ENCODE results near the gene TOX3.

TOX3 gene

GRCh38 chr16:52563767-52564611 is 17.0 kb upstream of the TOX3 start:
- no peak for DNase-seq

DNA sequence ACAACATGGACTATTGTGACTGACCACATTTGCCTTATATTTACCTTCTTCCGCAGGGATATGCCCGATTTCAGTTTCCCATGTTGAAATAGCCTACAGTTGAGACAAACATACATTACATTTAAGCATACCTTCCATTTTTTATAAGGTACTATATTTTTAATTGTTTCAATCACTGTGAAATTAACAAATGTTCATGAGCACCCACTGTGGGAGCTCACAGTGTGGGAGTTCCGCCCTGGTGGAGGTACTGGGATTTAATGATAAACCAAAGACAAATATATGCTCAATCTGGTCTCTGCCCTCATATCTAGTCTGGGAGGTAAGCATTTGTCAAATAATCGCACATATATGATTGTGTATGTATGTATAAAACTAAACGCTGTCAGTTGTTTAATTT is 15.8 kb upstream of the TOX3 start:
- no peak for DNase-seq

DNA sequence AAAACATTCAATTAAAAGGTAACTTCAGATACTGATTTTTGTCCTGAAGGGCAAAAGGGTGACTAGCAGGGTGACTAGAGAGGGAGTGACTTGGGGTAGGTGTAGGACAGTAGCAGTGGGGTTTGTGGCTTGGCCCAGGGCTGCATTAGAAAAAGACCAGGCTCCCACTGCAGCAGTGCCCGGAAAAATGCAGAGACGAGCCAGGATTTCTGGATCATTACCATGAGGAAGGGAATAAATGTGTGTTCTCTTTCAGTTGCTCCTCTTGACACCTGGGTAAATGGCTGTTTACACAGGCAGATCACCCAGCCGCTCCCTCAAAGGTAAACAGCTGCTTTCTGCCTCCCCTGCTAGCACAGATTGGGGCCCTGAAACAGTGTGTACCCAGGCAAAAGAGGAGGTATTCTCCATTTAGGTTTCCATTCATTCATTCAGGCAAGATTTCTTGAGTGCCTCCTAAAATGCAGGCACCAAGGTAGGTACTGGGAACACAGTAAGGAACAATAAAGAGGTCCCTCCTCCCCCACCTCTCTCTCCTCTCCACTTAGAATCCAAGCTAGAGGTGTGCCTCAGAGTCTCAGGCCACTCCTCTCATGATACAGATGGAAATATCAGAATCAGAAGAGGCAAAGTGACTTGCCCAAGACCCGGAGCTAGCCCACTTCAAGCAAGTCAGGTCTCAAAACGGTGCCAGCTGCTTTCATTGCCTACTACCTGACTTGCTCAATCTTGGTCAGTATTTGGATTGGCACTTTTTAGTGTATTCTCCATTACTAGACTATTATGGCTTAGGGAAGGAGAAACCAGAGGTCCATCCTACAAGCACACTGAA is 15.2 kb upstream of the TOX3 start:
- DNase-seq, result no peak

DNA sequence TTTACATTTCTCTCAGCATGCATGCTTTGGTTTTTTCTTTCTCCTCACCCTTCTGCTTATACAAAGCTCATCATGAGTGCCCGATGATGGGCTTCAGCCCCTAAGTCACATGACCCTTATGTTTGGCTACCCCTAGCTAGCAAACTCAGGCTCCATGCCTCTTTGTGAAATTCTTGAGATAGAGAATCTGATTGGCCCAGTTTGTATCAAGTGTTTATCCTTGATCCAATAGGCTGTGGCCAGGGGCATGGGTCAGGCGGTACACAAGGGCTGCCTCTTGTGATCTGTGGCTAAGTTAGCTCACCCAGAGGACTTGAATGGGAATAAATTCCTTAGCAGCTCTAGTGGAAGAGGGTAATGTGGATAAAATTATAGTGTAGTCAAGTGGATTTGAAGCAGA is 11.5 kb upstream of the TOX3 start:
- no peak for DNase-seq

GRCh38 chr16:52557236-52557635 is 10.3 kb upstream of the TOX3 start:
- no peak for DNase-seq

DNA sequence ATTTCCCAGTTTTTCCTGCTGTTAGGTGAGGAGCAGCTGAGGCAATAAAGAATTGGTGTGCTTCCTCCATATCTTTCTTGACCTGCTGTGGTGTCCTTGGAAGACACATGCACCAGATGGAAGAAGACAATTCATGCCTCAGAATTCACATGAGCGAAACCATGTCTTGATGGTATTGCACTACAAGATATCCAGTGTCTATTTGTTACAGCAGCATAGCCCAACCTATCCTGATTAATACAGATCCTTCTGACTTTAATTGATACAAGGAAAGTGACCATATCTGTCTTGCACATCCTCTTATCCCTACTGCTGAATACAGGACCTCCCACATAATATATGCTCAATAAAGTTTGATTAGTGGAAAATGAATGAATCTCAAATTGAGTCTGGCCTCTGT is 9.1 kb upstream of the TOX3 start:
- no peak for DNase-seq

DNA sequence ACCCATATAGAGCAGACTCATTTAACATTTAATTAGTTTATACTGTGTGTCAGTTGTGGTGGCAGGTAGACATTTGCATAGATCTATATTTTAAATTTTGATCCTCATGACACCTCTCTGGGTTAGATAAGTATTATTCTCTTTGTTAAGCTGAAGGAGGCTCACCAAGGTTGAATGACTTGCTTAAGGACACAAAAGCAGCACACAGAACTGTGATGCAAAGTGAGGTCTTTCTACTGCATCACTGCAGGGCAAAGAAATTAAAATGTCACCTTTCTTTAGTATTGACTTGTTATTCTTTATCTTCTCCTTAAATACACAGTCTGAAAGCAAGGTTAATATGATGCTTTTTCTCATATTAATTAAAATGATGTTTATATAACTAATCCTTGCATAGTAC is 8.6 kb upstream of the TOX3 start:
- no peak for DNase-seq

GRCh38 chr16:52554334-52554733 is 7.4 kb upstream of the TOX3 start:
- no peak for DNase-seq

DNA sequence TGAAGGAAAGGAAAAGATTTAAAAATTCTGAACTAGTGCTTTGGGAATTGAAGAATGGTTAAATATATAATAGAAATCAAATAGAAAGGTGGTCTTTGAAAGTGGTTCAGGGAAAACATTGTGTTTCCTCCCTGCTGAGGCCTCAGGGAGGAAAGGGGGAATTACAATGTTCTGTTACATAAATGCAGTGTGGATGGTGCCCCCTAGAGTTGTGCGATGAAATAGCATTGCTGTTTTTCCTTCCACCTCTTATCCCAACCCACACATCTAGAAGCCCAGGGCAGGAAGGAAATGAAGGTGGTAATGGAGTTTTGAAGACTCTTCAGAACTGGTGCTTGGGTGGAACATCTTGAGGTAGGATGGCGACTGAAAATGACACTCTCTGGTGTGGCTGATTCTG is 6.4 kb upstream of the TOX3 start:
- no peak for DNase-seq

- DNase-seq, result no peak
Measured at GRCh38 chr16:52552643-52553042, 5.7 kb upstream of the TOX3 start.

DNA sequence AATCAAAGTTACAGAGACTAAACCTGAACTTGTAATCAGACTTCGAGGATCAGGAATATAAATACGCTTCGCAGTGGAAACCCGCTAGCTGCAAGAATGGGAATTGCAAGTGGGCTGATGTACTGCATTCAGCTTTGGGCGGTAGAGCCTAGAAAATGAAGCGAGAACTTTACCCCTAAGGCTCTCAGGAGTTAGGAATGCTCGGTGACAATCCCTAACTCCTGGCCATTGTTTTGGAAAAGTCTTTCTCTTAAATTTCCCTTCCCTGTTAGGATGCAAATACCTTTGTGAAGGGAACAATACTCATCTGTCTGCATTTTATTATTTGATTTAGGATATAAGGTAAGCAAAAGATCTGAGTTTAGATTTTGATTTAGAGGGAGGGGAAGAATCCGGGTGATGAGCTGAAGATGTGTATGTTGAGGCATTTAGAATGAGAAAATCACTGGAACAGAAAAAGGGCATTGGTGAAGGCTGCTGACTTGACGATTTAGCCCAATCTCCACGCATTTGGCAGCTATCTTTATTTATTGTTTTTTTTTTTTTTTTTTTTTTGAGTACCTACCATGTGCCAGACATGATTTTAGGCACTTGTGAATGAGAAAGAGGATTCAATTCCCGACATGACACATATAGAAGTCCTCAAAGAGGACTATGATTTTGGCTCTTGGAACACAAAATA is 2.2 kb upstream of the TOX3 start:
- no peak for DNase-seq

DNA sequence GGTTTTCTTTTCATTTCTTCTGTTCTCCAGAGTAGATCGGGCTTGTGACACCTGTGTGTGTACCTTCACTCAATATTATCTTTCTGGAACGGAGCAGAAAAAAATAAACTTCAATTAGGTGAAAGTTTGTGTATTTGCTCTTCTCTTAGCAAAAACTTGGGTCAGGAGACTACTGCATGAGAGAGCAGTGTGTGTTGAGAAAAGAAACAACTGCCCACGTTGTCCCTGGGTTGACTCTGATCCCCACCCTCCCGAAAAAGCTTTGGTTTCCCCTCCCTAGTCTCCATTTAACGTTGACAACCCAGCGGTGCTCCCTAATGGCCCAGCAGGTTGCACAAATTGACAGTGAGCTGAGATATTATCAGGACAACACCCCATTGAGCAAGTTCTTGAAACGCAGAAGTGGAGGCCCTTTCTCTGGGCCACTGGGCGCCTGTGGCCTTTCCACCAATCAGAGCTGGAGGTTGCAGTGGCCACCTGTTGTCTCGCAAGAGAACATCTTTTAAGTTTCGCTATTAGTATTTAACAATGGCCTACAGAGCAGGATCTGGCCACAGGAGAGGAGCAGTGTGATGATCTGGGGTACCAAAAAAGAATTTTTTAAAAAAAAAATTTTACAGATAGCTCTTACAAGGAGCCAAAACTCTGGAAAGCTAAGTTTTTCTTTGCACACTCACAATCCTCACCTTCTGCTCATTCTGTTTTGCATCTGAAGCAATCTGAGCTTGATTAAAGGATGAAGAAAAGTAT is 1.5 kb upstream of the TOX3 start:
- no peak for DNase-seq

GRCh38 chr16:52547834-52548215 is 882 bp upstream of the TOX3 start:
- DNase-seq, result no peak

DNA sequence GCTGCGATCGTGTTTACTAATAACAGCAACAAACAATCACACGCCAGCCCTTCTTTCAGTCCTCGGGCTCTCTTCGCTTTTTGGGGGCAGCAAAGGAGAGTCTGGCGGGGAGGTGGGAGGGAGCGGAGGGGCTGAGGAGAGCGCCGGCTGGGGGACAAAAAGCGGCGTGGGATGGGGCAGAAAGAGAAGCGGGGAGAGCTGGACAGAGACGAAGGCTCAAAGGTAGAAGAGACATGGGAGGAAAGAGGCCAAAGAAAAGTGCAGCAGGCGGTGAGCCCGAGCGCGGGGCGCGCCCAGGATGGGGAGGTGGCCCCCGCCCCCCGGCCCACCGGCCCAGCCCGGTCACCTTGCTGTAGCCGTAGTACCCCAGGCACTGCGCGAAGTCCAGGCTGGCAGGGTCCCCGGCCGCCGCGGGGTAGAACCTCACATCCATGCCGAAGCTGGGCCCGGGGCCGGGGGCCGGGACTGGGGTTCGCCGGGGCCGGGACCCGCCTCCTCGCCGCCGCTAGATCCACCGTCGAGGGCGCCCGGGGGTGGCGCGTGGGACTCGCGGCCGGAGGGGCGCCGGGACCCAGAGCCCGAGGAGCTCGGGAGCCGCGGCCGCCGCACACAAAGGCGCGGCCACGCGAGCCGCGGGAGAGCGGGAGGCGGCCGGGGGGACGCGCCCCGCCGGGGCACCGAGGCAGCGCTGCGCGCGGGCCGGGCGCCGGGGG is 496 bp downstream of the TOX3 start:
- DNase-seq, result no peak

GRCh38 chr16:52545898-52546266 is 1.1 kb downstream of the TOX3 start:
- no peak for DNase-seq

DNA sequence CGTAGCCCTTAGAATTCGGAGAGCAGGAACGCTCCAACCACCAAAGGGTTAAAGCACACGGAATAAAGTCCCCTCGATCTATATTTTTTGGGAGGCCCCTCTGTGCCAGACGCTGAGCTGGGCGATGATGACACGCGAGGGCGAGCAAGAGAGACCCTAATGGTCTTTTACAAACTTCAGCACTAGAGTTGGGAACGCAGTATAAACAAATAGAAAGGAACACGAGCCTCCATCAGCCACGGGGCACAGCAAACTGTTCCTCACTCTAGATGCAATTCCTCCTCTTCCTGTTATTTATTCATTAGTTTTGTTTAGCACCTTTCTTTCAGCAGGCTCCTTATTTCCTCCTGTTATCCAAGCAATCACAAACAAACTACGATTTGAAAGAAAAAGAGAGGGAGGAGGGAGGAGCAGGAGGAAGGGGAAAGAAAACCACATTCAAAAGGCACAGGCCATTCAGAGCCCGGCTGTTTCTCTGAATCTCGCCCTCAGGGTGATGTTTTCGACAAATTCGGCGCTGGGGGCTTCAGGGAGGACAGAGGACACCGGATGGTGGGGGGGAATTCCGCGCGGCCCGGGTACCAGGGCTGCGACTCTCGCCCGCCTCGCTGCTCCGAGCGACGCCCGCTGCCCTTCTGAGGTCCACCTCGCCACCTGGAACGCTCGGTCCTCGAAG is 1.6 kb downstream of the TOX3 start:
- DNase-seq, result no peak

GRCh38 chr16:52544703-52545102 is 2.2 kb downstream of the TOX3 start:
- no peak for DNase-seq

GRCh38 chr16:52543654-52544053 is 3.3 kb downstream of the TOX3 start:
- DNase-seq, result no peak

DNA sequence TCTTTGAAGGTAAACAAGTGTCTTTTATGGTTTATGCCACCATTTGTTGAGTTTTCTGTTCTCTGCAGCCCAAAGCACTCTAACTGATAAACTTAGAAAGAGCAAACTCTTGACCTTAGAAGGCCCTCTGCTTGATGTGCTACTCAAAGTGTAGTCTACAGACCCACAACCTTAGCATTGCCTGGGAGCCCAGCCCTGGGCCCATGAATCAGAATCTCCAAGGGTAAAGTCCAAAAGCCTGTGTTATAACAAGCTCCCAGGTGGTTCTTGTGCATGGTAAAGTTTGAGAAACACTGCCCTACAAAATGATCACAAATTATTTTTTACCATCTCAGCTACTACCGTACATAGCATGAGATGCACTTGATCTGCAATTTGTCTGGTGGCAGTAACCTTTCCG is 6.0 kb downstream of the TOX3 start:
- no peak for DNase-seq

- no peak for DNase-seq
Measured at GRCh38 chr16:52539191-52539590, 7.8 kb downstream of the TOX3 start.

DNA sequence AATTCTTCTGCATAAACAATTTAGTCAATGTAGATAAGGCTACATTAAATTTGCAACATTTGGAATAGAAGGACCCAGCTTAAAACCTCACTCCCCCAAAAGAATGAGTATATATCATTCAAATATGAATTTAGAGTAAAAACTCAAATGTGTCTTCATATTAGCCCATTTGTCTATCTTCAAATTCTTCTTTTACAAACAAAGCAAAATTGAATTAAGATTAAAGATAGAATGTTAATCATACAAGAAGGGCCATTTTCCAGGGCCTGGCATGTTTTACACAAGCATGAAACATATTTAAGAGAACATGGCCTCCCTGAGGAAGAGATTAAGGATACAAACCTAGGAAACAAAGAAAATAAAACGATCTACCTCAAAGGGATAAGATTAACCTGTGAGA is 8.4 kb downstream of the TOX3 start:
- no peak for DNase-seq

DNA sequence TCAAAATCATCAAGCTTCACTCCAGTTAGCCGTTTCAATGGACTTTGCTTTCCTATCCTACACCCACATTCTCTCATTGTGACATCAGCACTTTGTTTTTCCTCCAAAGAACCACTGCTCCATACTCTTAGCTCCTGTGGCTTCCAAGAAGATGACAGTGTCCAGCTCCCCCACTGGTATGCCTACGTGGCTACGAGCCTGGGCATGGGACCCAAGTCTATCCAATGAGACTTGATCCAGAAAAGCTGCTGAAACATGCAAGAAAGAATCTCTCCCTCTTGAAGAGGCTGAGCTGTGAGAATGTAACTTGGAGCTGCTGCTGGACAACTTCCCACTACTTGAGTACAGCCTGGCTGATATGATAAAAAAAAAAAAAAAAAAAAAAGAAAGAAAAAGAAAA is 9.4 kb downstream of the TOX3 start:
- no peak for DNase-seq
